Vagina (tissue), 2 donors: ENCODE results near the gene ITGA11.

Experiments
- POLR2A ChIP-seq, 2 donors: fragments of 450-650 bp; IDR thresholded peaks; one replicate each; pipeline ENCODE4 v1.6.1; 2017; ENCODE audit warnings: antibody characterized with exemption in 2 of 2, mild to moderate bottlenecking in 2 of 2, moderate library complexity in 2 of 2
- TF ChIP-seq, protein P1 (sequence below), 3 experiments: fragments of 450-650 bp in 2 of 3; fragments of 200-600 bp in 1 of 3; sonication (generic) in 1 of 3; IDR thresholded peaks; one replicate each; pipeline ENCODE4 v1.5.1; 2017 to 2019; ENCODE audit warnings: antibody characterized with exemption in 3 of 3, mild to moderate bottlenecking in 2 of 3, moderate library complexity in 2 of 3

DNA sequence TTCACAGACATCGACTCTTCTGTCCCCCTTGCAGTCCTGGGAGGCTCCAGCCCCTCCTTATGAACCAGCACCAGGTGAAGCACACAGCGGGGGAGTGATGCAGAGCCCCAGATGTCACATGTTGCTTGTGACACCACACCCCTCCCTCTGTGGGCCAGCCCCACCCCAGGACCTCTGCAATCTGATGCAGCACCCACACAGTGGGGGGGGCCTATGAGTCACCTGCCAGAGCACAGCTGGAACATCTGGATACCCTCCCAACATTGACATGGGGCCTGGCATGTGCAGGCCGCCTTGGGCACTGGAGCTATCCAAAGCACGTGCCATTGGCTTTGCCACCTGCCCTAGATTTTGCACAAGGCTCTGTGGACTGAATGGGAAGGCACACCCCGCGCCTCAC lies 83.9 kb downstream of the ITGA11 start:
- TF ChIP-seq, protein P1, sequence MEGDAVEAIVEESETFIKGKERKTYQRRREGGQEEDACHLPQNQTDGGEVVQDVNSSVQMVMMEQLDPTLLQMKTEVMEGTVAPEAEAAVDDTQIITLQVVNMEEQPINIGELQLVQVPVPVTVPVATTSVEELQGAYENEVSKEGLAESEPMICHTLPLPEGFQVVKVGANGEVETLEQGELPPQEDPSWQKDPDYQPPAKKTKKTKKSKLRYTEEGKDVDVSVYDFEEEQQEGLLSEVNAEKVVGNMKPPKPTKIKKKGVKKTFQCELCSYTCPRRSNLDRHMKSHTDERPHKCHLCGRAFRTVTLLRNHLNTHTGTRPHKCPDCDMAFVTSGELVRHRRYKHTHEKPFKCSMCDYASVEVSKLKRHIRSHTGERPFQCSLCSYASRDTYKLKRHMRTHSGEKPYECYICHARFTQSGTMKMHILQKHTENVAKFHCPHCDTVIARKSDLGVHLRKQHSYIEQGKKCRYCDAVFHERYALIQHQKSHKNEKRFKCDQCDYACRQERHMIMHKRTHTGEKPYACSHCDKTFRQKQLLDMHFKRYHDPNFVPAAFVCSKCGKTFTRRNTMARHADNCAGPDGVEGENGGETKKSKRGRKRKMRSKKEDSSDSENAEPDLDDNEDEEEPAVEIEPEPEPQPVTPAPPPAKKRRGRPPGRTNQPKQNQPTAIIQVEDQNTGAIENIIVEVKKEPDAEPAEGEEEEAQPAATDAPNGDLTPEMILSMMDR (IDR thresholded peaks at IDR 0.05) = no peak
- no peak for TF ChIP-seq POLR2A (IDR thresholded peaks at IDR 0.05)
